ENCODE measurements around the gene EXOSC9.
A peak's percentile ranks its signal among the peaks of the same experiment; 100 is the strongest.

EXOSC9 gene

GRCh38 chr4:121817701-121818100 is 16.6 kb downstream of the EXOSC9 start:
- no peak overlapping the region for H3K23ac ChIP-seq (ENCODE audit: low read depth, low read length, poor library complexity)
- no peak overlapping the region for H2AK5ac ChIP-seq (ENCODE audit: low read depth, low read length)
- H2BK5ac ChIP-seq (ENCODE audit: low read length): no peak overlapping the region
- no peak overlapping the region for H4K91ac ChIP-seq (ENCODE audit: low read depth, low read length, poor library complexity)
- no peaks in the 10 kb centered on the region for H3K27me3 ChIP-seq (ENCODE audit: control insufficient read depth in 3 of 3, insufficient read depth in 3 of 3, low read depth in 1 of 3, low read length in 3 of 3)
- WGBS, 2 donors (ENCODE audit: extremely low coverage in 2 of 2, insufficient read length in 2 of 2, insufficient replicate concordance in 1 of 2): no CpG with 5 or more reads among the region's 1 CpG
- H2BK120ac ChIP-seq (ENCODE audit: low read depth, low read length): no peak overlapping the region
- H3K4me2 ChIP-seq (ENCODE audit: insufficient read depth, low read length, poor library complexity, severe bottlenecking): no peak overlapping the region
- no peak overlapping the region for H3K4me3 ChIP-seq (ENCODE audit: low read length in 2 of 2)
- DNase-seq (ENCODE audit: low spot score): no peak
- H2BK12ac ChIP-seq (ENCODE audit: low read length): no peak overlapping the region
- no peak overlapping the region for H3K27ac ChIP-seq (replicated peaks; ENCODE audit: low read length)
- no peak overlapping the region for H2BK15ac ChIP-seq (ENCODE audit: low read length)
- H3K18ac ChIP-seq (ENCODE audit: low read length): no peak overlapping the region
- H3K79me1 ChIP-seq (ENCODE audit: low read depth, low read length): no peaks in the 10 kb centered on the region
- H3K14ac ChIP-seq (ENCODE audit: low read length): no peak overlapping the region
- H3K9me3 ChIP-seq (replicated peaks in 1 of 2; ENCODE audit: control insufficient read depth in 2 of 2, insufficient read depth in 1 of 2, low read depth in 1 of 2, low read length in 2 of 2): no peaks in the 10 kb centered on the region
- H3K4ac ChIP-seq (ENCODE audit: low read length): no peak overlapping the region
- peaks cover 19 to 99% of the 10 kb centered on the region in 2 donors for H3K36me3 ChIP-seq (replicated peaks in 1 of 2; ENCODE audit: control insufficient read depth in 2 of 2, insufficient read depth in 2 of 2, low read length in 2 of 2)
- peaks cover 0 to 8% of the 10 kb centered on the region in 2 donors for H3K4me1 ChIP-seq (ENCODE audit: control insufficient read depth in 2 of 2, insufficient read depth in 1 of 2, low read depth in 1 of 2, low read length in 2 of 2)
- no peak overlapping the region for H2AFZ ChIP-seq (ENCODE audit: low read length)
- H4K8ac ChIP-seq (ENCODE audit: low read depth, low read length): no peak overlapping the region
- H3K9ac ChIP-seq (ENCODE audit: low read depth, low read length, poor library complexity): no peak overlapping the region

GRCh38 chr4:121818215-121818614 is 17.1 kb downstream of the EXOSC9 start:
- Histone ChIP-seq H3K4me2 (ENCODE audit: insufficient read depth, low read length, poor library complexity, severe bottlenecking) (no peak overlapping the region), H2AFZ (ENCODE audit: low read length) (no peak overlapping the region), H4K8ac (ENCODE audit: low read depth, low read length) (no peak overlapping the region), H3K36me3 (replicated peaks in 1 of 2; ENCODE audit: control insufficient read depth in 2 of 2, insufficient read depth in 2 of 2, low read length in 2 of 2) (peaks cover 19 to 94% of the 10 kb centered on the region in 2 donors), H3K4ac (ENCODE audit: low read length) (no peak overlapping the region), H2BK120ac (ENCODE audit: low read depth, low read length) (no peak overlapping the region), H3K4me3 (ENCODE audit: low read length in 2 of 2) (no peak overlapping the region), H2BK12ac (ENCODE audit: low read length) (no peak overlapping the region), H3K79me1 (ENCODE audit: low read depth, low read length) (peaks cover 2% of the 10 kb centered on the region), H3K4me1 (ENCODE audit: control insufficient read depth in 2 of 2, insufficient read depth in 1 of 2, low read depth in 1 of 2, low read length in 2 of 2) (peaks cover 0 to 8% of the 10 kb centered on the region in 2 donors), H2BK15ac (ENCODE audit: low read length) (no peak overlapping the region), H3K23ac (ENCODE audit: low read depth, low read length, poor library complexity) (no peak overlapping the region), H2AK5ac (ENCODE audit: low read depth, low read length) (no peak overlapping the region), H3K14ac (ENCODE audit: low read length) (no peak overlapping the region), H3K27ac (replicated peaks; ENCODE audit: low read length) (no peak overlapping the region), H3K9ac (ENCODE audit: low read depth, low read length, poor library complexity) (no peak overlapping the region), H4K91ac (ENCODE audit: low read depth, low read length, poor library complexity) (no peak overlapping the region), H3K9me3 (replicated peaks in 1 of 2; ENCODE audit: control insufficient read depth in 2 of 2, insufficient read depth in 1 of 2, low read depth in 1 of 2, low read length in 2 of 2) (no peaks in the 10 kb centered on the region), H3K27me3 (ENCODE audit: control insufficient read depth in 3 of 3, insufficient read depth in 3 of 3, low read depth in 1 of 3, low read length in 3 of 3) (no peaks in the 10 kb centered on the region), H3K18ac (ENCODE audit: low read length) (no peak overlapping the region), H2BK5ac (ENCODE audit: low read length) (no peak overlapping the region)
- no peak for DNase-seq (ENCODE audit: low spot score)
- no CpG with 5 or more reads among the region's 1 CpG for WGBS, 2 donors (ENCODE audit: extremely low coverage in 2 of 2, insufficient read length in 2 of 2, insufficient replicate concordance in 1 of 2)

DNA sequence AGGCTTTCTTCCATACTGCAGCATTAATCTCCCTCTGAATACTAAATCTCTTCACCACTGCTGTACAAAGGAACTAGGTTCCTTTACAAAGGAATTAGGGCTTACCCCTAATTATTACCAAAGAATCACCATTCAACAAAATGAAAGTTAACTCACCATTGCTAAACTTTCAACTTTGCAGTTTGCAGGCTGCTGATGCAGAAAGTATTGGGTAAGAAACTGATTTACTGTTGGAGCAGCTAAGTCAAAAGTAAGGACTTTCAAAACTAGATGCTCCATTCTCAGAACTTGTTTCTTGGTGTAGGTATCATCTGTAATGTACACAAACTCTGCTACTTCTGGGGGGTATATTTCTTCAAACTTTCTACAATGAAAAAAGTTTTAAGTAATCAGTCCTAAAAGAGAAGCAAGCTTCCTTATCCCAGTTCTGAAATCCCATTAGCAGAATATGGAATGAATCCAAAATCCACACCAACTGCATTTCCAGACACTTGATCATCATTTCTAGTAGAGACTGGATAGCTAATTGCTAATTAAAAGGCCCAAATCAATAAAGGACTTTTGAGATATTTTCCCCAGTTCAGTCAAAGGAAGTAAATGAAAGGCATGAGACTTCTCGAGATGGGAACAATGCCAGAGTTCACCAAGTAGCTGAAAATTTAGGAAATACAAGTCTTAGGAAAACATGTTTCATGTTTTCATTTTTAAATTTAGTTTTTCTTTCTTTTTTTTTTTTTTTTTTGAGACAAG is 18.3 kb downstream of the EXOSC9 start:
- H3K23ac ChIP-seq (ENCODE audit: low read depth, low read length, poor library complexity): no peak overlapping the region
- H3K36me3 ChIP-seq (replicated peaks in 1 of 2; ENCODE audit: control insufficient read depth in 2 of 2, insufficient read depth in 2 of 2, low read length in 2 of 2): peaks cover 19 to 82% of the 10 kb centered on the region in 2 donors
- no CpG with 5 or more reads among the region's 1 CpG for WGBS, 2 donors (ENCODE audit: extremely low coverage in 2 of 2, insufficient read length in 2 of 2, insufficient replicate concordance in 1 of 2)
- H3K9me3 ChIP-seq (replicated peaks in 1 of 2; ENCODE audit: control insufficient read depth in 2 of 2, insufficient read depth in 1 of 2, low read depth in 1 of 2, low read length in 2 of 2): no peaks in the 10 kb centered on the region
- no peak overlapping the region for H3K4me3 ChIP-seq (ENCODE audit: low read length in 2 of 2)
- H3K79me1 ChIP-seq (ENCODE audit: low read depth, low read length): peaks cover 5% of the 10 kb centered on the region
- no peak overlapping the region for H2AFZ ChIP-seq (ENCODE audit: low read length)
- no peak overlapping the region for H3K4ac ChIP-seq (ENCODE audit: low read length)
- H2BK120ac ChIP-seq (ENCODE audit: low read depth, low read length): no peak overlapping the region
- H2BK5ac ChIP-seq (ENCODE audit: low read length): no peak overlapping the region
- H4K8ac ChIP-seq (ENCODE audit: low read depth, low read length): no peak overlapping the region
- no peak overlapping the region for H3K18ac ChIP-seq (ENCODE audit: low read length)
- no peak overlapping the region for H2BK15ac ChIP-seq (ENCODE audit: low read length)
- no peak overlapping the region for H3K9ac ChIP-seq (ENCODE audit: low read depth, low read length, poor library complexity)
- H3K27me3 ChIP-seq (ENCODE audit: control insufficient read depth in 3 of 3, insufficient read depth in 3 of 3, low read depth in 1 of 3, low read length in 3 of 3): no peaks in the 10 kb centered on the region
- H4K91ac ChIP-seq (ENCODE audit: low read depth, low read length, poor library complexity): no peak overlapping the region
- no peak overlapping the region for H2BK12ac ChIP-seq (ENCODE audit: low read length)
- no peak for DNase-seq (ENCODE audit: low spot score)
- no peak overlapping the region for H3K14ac ChIP-seq (ENCODE audit: low read length)
- no peak overlapping the region for H3K4me2 ChIP-seq (ENCODE audit: insufficient read depth, low read length, poor library complexity, severe bottlenecking)
- H2AK5ac ChIP-seq (ENCODE audit: low read depth, low read length): no peak overlapping the region
- H3K4me1 ChIP-seq (ENCODE audit: control insufficient read depth in 2 of 2, insufficient read depth in 1 of 2, low read depth in 1 of 2, low read length in 2 of 2): peaks cover 0 to 8% of the 10 kb centered on the region in 2 donors
- H3K27ac ChIP-seq (replicated peaks; ENCODE audit: low read length): no peak overlapping the region

GRCh38 chr4:121822047-121822446 is 20.9 kb downstream of the EXOSC9 start:
- Histone ChIP-seq H2BK12ac (ENCODE audit: low read length) (no peak overlapping the region), H3K36me3 (replicated peaks in 1 of 2; ENCODE audit: control insufficient read depth in 2 of 2, insufficient read depth in 2 of 2, low read length in 2 of 2) (peaks cover 16 to 68% of the 10 kb centered on the region in 2 donors), H3K79me1 (ENCODE audit: low read depth, low read length) (peaks cover 5% of the 10 kb centered on the region), H3K4me2 (ENCODE audit: insufficient read depth, low read length, poor library complexity, severe bottlenecking) (no peak overlapping the region), H3K27me3 (ENCODE audit: control insufficient read depth in 3 of 3, insufficient read depth in 3 of 3, low read depth in 1 of 3, low read length in 3 of 3) (no peaks in the 10 kb centered on the region), H3K27ac (replicated peaks; ENCODE audit: low read length) (no peak overlapping the region), H3K18ac (ENCODE audit: low read length) (no peak overlapping the region), H2BK15ac (ENCODE audit: low read length) (no peak overlapping the region), H2BK120ac (ENCODE audit: low read depth, low read length) (no peak overlapping the region), H2AFZ (ENCODE audit: low read length) (no peak overlapping the region), H3K9ac (ENCODE audit: low read depth, low read length, poor library complexity) (no peak overlapping the region), H3K23ac (ENCODE audit: low read depth, low read length, poor library complexity) (no peak overlapping the region), H4K8ac (ENCODE audit: low read depth, low read length) (no peak overlapping the region), H4K91ac (ENCODE audit: low read depth, low read length, poor library complexity) (no peak overlapping the region), H3K4me1 (ENCODE audit: control insufficient read depth in 2 of 2, insufficient read depth in 1 of 2, low read depth in 1 of 2, low read length in 2 of 2) (peaks cover 0 to 8% of the 10 kb centered on the region in 2 donors), H3K14ac (ENCODE audit: low read length) (no peak overlapping the region), H3K9me3 (replicated peaks in 1 of 2; ENCODE audit: control insufficient read depth in 2 of 2, insufficient read depth in 1 of 2, low read depth in 1 of 2, low read length in 2 of 2) (no peaks in the 10 kb centered on the region), H3K4ac (ENCODE audit: low read length) (no peak overlapping the region), H2BK5ac (ENCODE audit: low read length) (no peak overlapping the region), H3K4me3 (ENCODE audit: low read length in 2 of 2) (peak overlapping the region in 1 of 2 donors; percentile 93), H2AK5ac (ENCODE audit: low read depth, low read length) (no peak overlapping the region)
- WGBS, 2 donors (ENCODE audit: extremely low coverage in 2 of 2, insufficient read length in 2 of 2, insufficient replicate concordance in 1 of 2): 100% methylated on average over 1 of the region's 1 CpG
- DNase-seq (ENCODE audit: low spot score): no peak
